Osteoblast (primary cell): ENCODE measurements around the gene CNOT6. TPM values are rescaled to one million over a fixed set of nuclear protein-coding genes. Genes with fewer than 3 reads are reported as not detected.
A peak's percentile ranks its signal among the peaks of the same experiment; 100 is the strongest.

Experiments
- DNase-seq: peaks from one replicate; pipeline ENCODE4 v3.0.0; 2011; ENCODE audit warnings: low spot score, mixed read lengths; ENCODE audit not compliant: insufficient read length; ENCODE audit errors: missing footprints
- H2AFZ ChIP-seq: 2 replicates; pipeline ENCODE4 v1.6.0; 2011; ENCODE audit warnings: mild to moderate bottlenecking, low read length
- H3K27ac ChIP-seq: 2 replicates; pipeline ENCODE4 v1.5.1; 2011; ENCODE audit warnings: mild to moderate bottlenecking, low read depth, low read length, moderate library complexity
- H3K27me3 ChIP-seq: 2 replicates; pipeline ENCODE4 v1.6.0; 2012; ENCODE audit warnings: mild to moderate bottlenecking, control low read depth, inconsistent platforms, low read length, moderate library complexity; ENCODE audit not compliant: insufficient read depth
- H3K36me3 ChIP-seq: 2 replicates; pipeline ENCODE4 v1.5.1; 2011; ENCODE audit warnings: mild to moderate bottlenecking, low read length, control low read depth, moderate library complexity; ENCODE audit not compliant: insufficient read depth
- H3K4me1 ChIP-seq: 2 replicates; pipeline ENCODE4 v1.5.1; 2011; ENCODE audit warnings: mild to moderate bottlenecking, low read length, control low read depth, moderate library complexity; ENCODE audit not compliant: insufficient read depth
- H3K4me2 ChIP-seq: 2 replicates; pipeline ENCODE4 v1.6.0; 2011; ENCODE audit warnings: mild to moderate bottlenecking, low read length; ENCODE audit not compliant: insufficient read depth
- H3K4me3 ChIP-seq: fragments of 200-600 bp; sonication (generic); 3 replicates; pipeline ENCODE4 v1.5.1; 2012; ENCODE audit warnings: mild to moderate bottlenecking, low read length, inconsistent platforms; ENCODE audit not compliant: insufficient read depth
- H3K79me2 ChIP-seq: 2 replicates; pipeline ENCODE4 v1.6.0; 2012; ENCODE audit warnings: mild to moderate bottlenecking, low read length, control low read depth, inconsistent platforms; ENCODE audit not compliant: insufficient read depth
- H3K9me3 ChIP-seq: 2 replicates; pipeline ENCODE4 v1.5.1; 2011; ENCODE audit warnings: low read depth, low read length, control low read depth
- H4K20me1 ChIP-seq: 2 replicates; pipeline ENCODE4 v1.6.0; 2012; ENCODE audit warnings: mild to moderate bottlenecking, low read length, control low read depth; ENCODE audit not compliant: insufficient read depth
- total RNA-seq: library from RNA; depleted of rRNA; stranded (reverse); fragments of >200 nt; gene quantifications from 2 replicates; pipeline ENCODE4 v1.2.3, GENCODE V29; 2012
- TF ChIP-seq, protein P1 (sequence below): IDR thresholded peaks from 2 replicates; pipeline ENCODE4 v1.5.1; 2011; ENCODE audit warnings: mild to moderate bottlenecking, low read depth, low read length, moderate library complexity; ENCODE audit errors: extremely low read depth

The CNOT6 gene
- total RNA-seq, 1 donor, result 8.3 TPM

DNA sequence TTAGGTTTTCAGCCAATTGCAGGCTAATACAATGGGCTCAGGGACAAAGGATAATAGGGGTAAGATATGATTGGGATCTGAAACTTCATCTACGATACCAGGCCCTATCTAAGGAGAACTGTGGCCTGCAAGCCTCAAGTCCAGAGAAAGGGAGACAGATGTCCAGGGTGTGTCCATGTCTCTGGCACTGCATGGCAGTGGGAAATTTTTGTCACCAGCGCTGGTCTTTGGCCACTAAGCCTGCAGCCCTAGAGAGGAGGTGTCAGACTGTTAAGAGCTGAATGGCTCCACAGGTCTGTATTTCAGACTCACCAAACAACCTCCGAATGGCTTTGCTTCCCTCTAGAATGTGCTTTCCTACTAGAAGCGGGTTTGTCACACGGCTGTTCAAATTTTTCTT, 6.6 kb upstream of the CNOT6 start:
- DNase-seq, result no peak
- Histone ChIP-seq H3K27me3 (no peaks in the 10 kb centered on the region), H2AFZ (no peak overlapping the region), H3K27ac (no peak overlapping the region), H3K79me2 (no peaks in the 10 kb centered on the region), H3K4me1 (no peaks in the 10 kb centered on the region), H3K4me3 (no peak overlapping the region), H3K36me3 (no peaks in the 10 kb centered on the region), H3K4me2 (no peak overlapping the region), H3K9me3 (no peaks in the 10 kb centered on the region), H4K20me1 (no peaks in the 10 kb centered on the region)
- TF ChIP-seq, protein P1, sequence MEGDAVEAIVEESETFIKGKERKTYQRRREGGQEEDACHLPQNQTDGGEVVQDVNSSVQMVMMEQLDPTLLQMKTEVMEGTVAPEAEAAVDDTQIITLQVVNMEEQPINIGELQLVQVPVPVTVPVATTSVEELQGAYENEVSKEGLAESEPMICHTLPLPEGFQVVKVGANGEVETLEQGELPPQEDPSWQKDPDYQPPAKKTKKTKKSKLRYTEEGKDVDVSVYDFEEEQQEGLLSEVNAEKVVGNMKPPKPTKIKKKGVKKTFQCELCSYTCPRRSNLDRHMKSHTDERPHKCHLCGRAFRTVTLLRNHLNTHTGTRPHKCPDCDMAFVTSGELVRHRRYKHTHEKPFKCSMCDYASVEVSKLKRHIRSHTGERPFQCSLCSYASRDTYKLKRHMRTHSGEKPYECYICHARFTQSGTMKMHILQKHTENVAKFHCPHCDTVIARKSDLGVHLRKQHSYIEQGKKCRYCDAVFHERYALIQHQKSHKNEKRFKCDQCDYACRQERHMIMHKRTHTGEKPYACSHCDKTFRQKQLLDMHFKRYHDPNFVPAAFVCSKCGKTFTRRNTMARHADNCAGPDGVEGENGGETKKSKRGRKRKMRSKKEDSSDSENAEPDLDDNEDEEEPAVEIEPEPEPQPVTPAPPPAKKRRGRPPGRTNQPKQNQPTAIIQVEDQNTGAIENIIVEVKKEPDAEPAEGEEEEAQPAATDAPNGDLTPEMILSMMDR, result no peak

DNA sequence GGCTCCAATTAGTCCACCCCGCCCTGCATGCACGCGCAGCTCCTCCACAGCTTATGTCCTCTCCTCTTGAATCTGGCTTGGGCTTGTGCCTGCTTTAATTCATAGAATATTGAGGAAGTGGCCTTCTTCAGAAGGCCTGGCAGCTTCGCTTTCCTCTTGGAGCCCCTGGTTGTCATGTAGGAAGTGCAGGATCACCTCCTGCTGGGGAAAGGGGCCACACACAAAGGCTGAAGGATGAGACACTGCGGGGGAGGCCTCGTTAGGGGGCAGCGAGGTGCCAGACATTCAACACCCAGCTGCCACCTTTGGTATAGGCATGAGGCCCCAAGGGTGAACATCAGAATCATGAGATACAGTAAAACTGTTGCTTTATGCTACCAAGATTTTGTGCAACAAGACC, 2.7 kb upstream of the CNOT6 start:
- peaks cover 22% of the 10 kb centered on the region for H3K79me2 ChIP-seq

DNA sequence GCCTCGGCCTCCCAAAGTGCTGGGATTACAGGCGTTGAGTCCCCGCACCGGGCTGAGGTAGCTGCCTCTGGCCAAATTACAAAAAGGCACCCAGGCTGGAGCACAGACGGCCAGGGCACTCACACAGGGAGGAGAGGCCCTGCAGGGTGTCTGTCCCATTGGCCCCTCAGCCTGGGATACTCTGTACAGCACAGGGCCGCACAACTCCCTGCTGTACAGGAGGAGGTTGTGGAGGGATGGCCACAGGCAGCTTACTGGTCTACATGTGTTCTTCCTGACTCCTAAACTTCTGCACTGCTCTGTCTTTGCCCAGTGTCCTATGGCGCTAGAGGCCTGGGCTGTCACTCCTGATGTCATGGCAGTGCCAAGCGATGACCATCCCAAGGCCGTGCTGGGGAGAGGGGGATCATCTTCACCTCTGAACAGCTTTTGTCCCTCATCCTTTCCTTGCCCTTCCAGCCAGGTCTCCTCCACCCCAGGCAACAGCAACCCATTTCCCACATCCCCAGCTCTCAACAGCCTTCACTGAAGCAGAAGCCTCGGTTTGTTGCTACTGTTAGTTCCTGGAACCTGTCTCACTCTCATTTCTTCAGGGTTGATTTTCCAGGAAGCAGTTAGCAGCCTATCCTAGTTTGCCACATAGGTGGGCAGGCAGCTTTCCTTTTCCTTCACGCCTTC, 1.8 kb upstream of the CNOT6 start:
- Histone ChIP-seq H3K27me3 (no peaks in the 10 kb centered on the region), H3K79me2 (peaks cover 31% of the 10 kb centered on the region), H3K36me3 (peaks cover 13% of the 10 kb centered on the region), H2AFZ (no peak overlapping the region), H3K4me3 (no peak overlapping the region), H3K4me1 (peaks cover 20% of the 10 kb centered on the region), H4K20me1 (peaks cover 22% of the 10 kb centered on the region), H3K27ac (no peak overlapping the region), H3K9me3 (no peaks in the 10 kb centered on the region), H3K4me2 (no peak overlapping the region)
- TF ChIP-seq, protein P1, result no peak
- no peak for DNase-seq

More for the DNA sequence above, 2.7 kb upstream of the CNOT6 start:
- Histone ChIP-seq H3K36me3 (peaks cover 5% of the 10 kb centered on the region), H4K20me1 (peaks cover 14% of the 10 kb centered on the region), H3K4me1 (peaks cover 17% of the 10 kb centered on the region), H3K27ac (no peak overlapping the region), H3K27me3 (no peaks in the 10 kb centered on the region), H3K4me2 (no peak overlapping the region), H3K9me3 (no peaks in the 10 kb centered on the region), H2AFZ (no peak overlapping the region), H3K4me3 (no peak overlapping the region)
- no peak for DNase-seq
- TF ChIP-seq, protein P1, result no peak

DNA sequence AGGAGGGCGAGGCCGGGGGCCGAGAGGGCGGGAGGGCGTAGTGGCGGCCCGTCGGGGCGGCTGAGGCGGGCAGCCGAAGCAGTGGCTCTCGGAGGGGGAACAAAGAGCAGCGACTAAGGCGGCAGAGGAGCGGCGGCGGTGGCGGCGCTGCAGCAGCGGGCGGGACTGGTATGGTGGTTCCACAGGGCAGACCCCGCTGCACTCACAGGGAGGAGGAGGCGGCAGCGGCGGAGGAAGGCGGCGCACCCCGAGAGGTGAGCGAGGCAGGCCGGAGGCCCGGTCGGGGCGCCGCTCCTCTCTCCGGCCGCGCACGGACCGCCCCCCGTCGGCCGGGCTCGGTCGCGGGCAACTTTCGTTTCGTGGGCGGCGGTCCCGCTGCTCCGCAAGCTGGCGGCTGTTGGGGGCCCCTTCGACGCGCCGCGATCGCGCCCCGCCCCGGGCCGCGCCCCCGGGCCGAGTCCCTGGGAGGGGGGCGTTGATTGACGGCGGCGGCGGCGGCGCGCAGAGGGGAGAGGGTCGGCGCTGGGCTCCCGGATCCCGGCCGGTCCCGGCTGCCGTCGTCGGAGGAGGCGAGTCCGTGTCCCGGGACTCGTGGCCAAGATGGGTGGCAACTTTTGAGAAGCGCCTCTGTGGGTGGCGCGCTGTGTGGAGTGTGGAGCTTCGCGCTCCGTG, 467 bp downstream of the CNOT6 start:
- peak; percentile 94 for DNase-seq
- peak overlapping the region; percentile 84 for H2AFZ ChIP-seq
- TF ChIP-seq, protein P1, result no peak
- peak overlapping the region; percentile 87 for H3K4me3 ChIP-seq
- peak overlapping the region; percentile 98 for H3K4me2 ChIP-seq
- no peaks in the 10 kb centered on the region for H3K27me3 ChIP-seq
- H3K79me2 ChIP-seq, result peaks cover 53% of the 10 kb centered on the region
- peaks cover 15% of the 10 kb centered on the region for H3K36me3 ChIP-seq
- H3K4me1 ChIP-seq, result peaks cover 20% of the 10 kb centered on the region
- peaks cover 35% of the 10 kb centered on the region for H4K20me1 ChIP-seq
- no peaks in the 10 kb centered on the region for H3K9me3 ChIP-seq
- H3K27ac ChIP-seq, result peak overlapping the region; percentile 72
